Spinal cord (tissue), 10 donors: ENCODE data around the gene ANG. TPM values are rescaled to one million over a fixed set of nuclear protein-coding genes. Genes with fewer than 3 reads are reported as not detected.
"Not testable (repeated sequence)": the region's sequence is repeated elsewhere in the genome, so short reads cannot be mapped to it uniquely, and the experiment has no call there.

Source experiments
- DNase-seq, 6 donors: peaks; one replicate each; pipeline versions ENCODE4 v3.0.0 to v3.0.0-alpha.2; 2013 to 2015; ENCODE audit warnings: low spot score in 6 of 6, low read depth in 4 of 6
- H3K27ac ChIP-seq: one replicate; pipeline ENCODE4 v1.5.1; 2013; ENCODE audit warnings: low read depth, low read length, control low read depth
- H3K27me3 ChIP-seq: one replicate; pipeline ENCODE4 v1.6.1; 2013; ENCODE audit warnings: low read length; ENCODE audit not compliant: control insufficient read depth, insufficient read depth
- H3K36me3 ChIP-seq: one replicate; pipeline ENCODE4 v1.6.1; 2013; ENCODE audit warnings: low read length; ENCODE audit not compliant: control insufficient read depth, insufficient read depth
- H3K4me1 ChIP-seq: one replicate; pipeline ENCODE4 v1.6.1; 2013; ENCODE audit warnings: low read length; ENCODE audit not compliant: control insufficient read depth, insufficient read depth
- H3K4me3 ChIP-seq: one replicate; pipeline ENCODE4 v1.5.1; 2013; ENCODE audit warnings: low read depth, low read length, control low read depth
- H3K9me3 ChIP-seq: one replicate; pipeline ENCODE4 v1.6.1; 2013; ENCODE audit warnings: low read length; ENCODE audit not compliant: control insufficient read depth, insufficient read depth
- WGBS: methylation state at CpG from one replicate; pipeline ENCODE4 v1.1.5; 2013; ENCODE audit warnings: missing lambda C conversion rate; ENCODE audit not compliant: insufficient coverage; 5-methylcytosine and 5-hydroxymethylcytosine counted together
- long read RNA-seq, 4 donors: transcript quantifications; one replicate each; lab custom pipeline, GENCODE V29; 2026
- polyA plus RNA-seq, 2 donors: library from polyadenylated mRNA; unstranded; fragments of 120-200 nt; gene quantifications; one replicate each; pipeline ENCODE4 v1.2.1, GENCODE V29; 2013; ENCODE audit not compliant: insufficient read length in 2 of 2
- total RNA-seq, 2 donors: library from RNA; depleted of rRNA in 1 of 2; stranded (reverse); fragments of 120-200 nt in 1 of 2; fragments of >200 nt in 1 of 2; gene quantifications; one replicate each; pipeline versions ENCODE4 v1.2.3 to v1.2.4, GENCODE V29; 2013 to 2014
- donor health status: healthy.

The ANG gene
- 1 to 10 TPM; 2.6 to 6.0 TPM for total RNA-seq
- 1 to 10 TPM; 1.4 to 2.8 TPM for polyA plus RNA-seq
- long read RNA-seq, donor 1: 0 reads
- long read RNA-seq, donor 2, partial matches to known transcripts: 0 of 2 reads
- long read RNA-seq, donor 2, other reads (novel, unspliced or antisense): 0 of 2 reads
- long read RNA-seq, donor 3: 0 reads
- long read RNA-seq, donor 4, transcript ANG-201 (2 exons, 1,222 nt): major isoform, 9 of 9 reads
- long read RNA-seq, donor 4, partial matches to known transcripts: 0 of 9 reads
- long read RNA-seq, donor 4, other reads (novel, unspliced or antisense): 0 of 9 reads

DNA sequence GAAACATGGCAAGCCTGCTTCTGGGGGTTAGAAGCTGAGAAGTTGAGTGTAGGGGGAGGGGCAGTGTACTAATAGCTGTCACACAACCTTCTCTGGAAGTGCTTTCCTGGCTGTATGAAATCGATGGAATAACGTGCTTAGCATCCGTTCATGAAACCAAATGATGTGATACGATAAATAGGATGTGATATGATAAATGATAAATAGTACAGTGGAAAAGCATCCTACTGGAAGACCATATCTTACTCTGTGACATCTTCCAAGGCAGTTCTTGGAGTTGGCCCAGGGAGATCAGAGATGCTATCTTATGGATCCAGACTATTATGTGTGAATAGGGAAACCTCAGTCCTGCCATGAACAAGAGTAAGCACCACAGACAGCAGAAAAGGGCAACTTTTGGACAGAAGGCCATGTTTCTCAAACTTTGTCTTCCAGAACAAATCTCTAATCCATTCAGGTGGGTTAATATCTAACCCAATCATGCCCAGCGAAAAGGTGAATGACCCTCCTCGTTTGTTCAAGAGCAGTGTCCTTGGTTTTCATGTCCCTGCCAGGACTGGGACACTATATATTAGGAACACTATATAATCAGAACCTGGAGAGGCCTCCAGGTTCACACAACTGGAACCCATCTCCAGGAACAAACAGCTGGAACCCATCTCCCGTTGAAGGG is at the start of gene ANG:
Gene ANG (plus strand): TSS at position 598 of the 673 bp plus-strand sequence. CDS start 4,801 bp downstream, outside the sequence.
- Histone ChIP-seq H3K4me3 (no peak within 1 kb of the TSS), H3K9me3 (no peaks in the 10 kb centered on the region), H3K36me3 (no peaks in the 10 kb centered on the region), H3K4me1 (peaks cover 13% of the 10 kb centered on the region), H3K27me3 (no peaks in the 10 kb centered on the region), H3K27ac (no peak within 1 kb of the TSS)
- DNase-seq: no peak
- WGBS: 100% methylated on average over 3 of the region's 7 CpGs

DNA sequence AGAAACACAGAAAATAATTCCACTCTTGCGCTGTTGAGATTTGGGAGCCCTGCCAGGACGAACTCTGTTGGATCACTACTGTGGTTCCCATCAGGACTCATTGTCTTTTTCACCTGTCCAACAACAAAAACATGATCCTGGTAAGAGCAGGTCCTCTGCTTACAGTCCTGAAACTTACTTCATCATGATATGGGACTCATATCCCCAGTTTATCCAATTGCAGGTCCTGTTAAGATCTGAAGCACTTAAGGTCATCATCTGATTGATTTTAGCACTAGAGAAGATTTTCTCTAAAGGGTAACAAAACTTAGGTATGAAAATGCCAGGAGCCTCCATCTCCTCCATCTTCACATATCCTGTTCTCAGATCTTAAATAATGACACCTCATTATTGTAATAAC is 47.0 kb upstream of the ANG start, which contains the start of gene OR6S1:
Gene OR6S1 (minus strand): TSS at position 101 of the 400 bp plus-strand sequence. CDS start 0 bp downstream, at position 101.
- H3K4me1 ChIP-seq: no peaks in the 10 kb centered on the region
- H3K4me3 ChIP-seq: no peak within 1 kb of the TSS
- H3K9me3 ChIP-seq: no peaks in the 10 kb centered on the region
- no peak within 1 kb of the TSS for H3K27ac ChIP-seq
- H3K27me3 ChIP-seq: no peaks in the 10 kb centered on the region
- WGBS: 90% methylated on average over 2 of the region's 2 CpGs
- DNase-seq: no peak
- no peaks in the 10 kb centered on the region for H3K36me3 ChIP-seq

DNA sequence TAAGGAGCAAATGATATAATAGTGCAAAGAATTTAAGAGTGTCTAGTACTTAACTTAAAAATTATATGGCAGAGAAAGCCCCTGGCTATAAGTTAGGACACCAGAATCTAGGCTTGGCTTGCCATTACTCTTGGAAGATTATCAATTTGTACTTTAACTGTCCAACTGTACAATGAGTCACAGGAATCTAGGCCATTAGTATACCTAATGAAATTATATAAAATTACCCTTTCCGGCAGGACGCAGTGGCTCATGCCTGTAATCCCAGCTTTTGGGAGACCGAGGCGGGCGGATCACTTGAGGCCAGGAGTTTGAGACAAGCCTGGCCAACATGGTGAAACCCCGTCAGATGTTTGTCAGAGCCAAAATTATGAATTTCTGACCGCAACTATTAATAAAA is 46.4 kb upstream of the ANG start:
- 93% methylated on average over 4 of the region's 7 CpGs for WGBS
- Histone ChIP-seq H3K27ac (no peak overlapping the region), H3K4me3 (no peak overlapping the region), H3K27me3 (no peaks in the 10 kb centered on the region), H3K9me3 (no peaks in the 10 kb centered on the region), H3K4me1 (no peaks in the 10 kb centered on the region), H3K36me3 (no peaks in the 10 kb centered on the region)
- DNase-seq: no peak

DNA sequence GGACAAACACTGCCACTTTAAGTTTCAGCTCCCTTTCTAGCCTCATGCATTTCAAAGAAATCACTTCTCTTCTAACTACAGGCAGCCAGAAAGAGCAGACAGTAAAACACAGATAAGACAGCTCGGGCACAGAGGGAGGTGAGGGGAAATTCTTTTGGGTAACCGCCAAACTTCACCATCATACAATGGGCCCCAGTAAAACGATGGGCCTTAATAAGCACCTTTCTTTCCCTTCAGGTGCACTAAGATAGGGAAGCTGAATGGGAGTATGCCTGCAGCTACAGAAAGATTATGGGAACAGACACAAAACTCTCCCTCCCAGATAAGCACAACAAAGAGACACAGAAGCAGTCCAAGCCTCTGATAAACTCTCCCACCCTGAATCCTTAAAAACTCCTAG is 45.8 kb upstream of the ANG start:
- H3K9me3 ChIP-seq, H3K4me1 ChIP-seq, H3K27ac ChIP-seq, H3K4me3 ChIP-seq, DNase-seq, H3K36me3 ChIP-seq, H3K27me3 ChIP-seq: not testable (repeated sequence)
- 17% methylated on average over 1 of the region's 3 CpGs for WGBS

DNA sequence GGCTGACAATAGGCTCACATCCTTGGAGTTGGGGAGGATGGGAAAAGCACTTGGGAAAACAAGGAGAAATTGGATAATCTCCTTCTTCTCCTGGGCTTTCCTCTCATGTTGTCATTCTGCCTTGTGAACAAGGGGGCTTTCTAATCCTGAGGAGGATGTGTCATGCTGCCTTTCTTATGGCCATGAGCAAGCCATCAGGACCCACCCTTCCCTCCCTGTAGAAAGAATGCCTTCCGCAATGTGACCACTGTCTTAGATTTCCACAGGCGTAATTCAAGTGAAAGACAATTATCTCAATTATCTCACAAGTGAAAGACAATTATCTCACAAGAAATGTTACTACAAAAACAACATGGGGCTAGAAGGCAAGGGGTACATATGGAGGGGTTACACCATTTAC is 44.0 kb upstream of the ANG start:
- Histone ChIP-seq H3K27ac (no peak overlapping the region), H3K4me1 (no peaks in the 10 kb centered on the region), H3K36me3 (no peaks in the 10 kb centered on the region), H3K27me3 (no peaks in the 10 kb centered on the region), H3K4me3 (no peak overlapping the region), H3K9me3 (no peaks in the 10 kb centered on the region)
- DNase-seq: no peak
- WGBS: 86% methylated on average over 1 of the region's 2 CpGs

DNA sequence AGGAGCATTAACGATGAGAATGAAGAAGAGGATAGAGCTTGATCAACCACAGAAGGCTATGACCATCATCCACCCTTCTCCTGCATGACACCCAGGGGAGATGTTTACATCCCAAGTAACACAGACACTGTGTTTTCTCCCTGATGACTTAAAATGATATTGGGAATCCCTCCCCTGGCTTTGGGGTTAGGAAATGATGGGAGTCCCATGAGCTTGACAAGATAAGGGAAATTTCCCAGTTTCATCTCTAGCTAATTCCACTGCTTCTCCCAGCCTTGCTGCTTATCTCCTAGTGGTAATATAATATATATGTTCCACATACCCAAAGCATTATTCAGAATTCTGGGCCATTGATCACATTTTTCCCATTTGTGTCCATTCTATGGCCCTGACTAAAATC is 43.1 kb upstream of the ANG start:
- H3K4me3 ChIP-seq: no peak overlapping the region
- H3K36me3 ChIP-seq: no peaks in the 10 kb centered on the region
- no peak for DNase-seq
- no peaks in the 10 kb centered on the region for H3K27me3 ChIP-seq
- no CpG with 5 or more reads among the region's 1 CpG for WGBS
- H3K4me1 ChIP-seq: no peaks in the 10 kb centered on the region
- no peaks in the 10 kb centered on the region for H3K9me3 ChIP-seq
- H3K27ac ChIP-seq: no peak overlapping the region

DNA sequence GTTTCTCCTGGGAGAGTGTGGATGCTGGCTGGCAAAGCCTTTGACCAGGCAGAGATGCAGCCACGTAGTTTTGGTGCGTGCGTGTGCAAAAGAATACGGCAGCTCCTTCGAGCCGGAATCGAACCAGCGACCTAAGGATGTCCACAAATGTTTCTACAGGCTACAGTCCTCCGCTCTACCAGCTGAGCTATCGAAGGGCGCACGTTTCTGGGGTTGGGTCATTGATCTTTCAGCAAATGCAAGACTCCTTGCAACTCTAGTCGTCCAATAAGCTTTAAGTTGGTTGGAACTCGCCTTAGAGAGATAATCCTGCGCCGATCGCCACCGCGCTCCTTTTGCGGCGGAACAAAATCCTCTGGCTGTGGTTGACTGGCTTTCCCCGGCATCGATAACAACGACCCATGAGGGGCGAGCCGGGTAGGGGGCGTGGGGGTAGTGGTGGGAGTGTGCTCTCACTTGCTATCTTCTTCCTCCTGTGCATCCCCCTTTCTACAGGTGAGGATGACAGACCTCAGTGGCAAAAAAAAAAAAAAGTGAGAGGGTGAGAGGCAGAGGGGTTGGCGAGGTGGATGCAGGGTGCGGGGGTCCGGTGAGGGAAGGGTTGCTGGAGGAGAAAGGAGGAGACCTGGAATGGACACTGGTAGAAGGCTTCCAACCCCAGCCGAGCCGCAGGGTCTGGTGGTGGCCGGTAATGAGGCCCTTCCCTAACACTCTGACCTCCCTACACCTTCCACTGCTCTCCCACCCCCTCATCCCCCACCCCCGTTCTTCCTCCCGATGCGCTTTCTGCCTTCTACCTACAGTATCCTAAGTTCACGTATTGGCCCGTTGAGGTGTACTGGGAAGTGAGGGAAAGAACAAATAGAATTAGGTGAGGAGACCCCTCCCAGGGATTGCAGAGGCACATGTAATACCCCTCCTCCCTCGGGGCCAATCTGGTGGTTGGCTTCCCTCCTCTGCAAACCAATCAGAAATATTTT is 35.3 kb upstream of the ANG start:
- Histone ChIP-seq H3K27ac (no peak overlapping the region), H3K9me3 (no peaks in the 10 kb centered on the region), H3K4me1 (peaks cover 8% of the 10 kb centered on the region), H3K4me3 (no peak overlapping the region), H3K36me3 (no peaks in the 10 kb centered on the region), H3K27me3 (peaks cover 51% of the 10 kb centered on the region)
- DNase-seq: peak in 2 of 6 donors; percentile 55 to 69
- 3% methylated on average over 21 of the region's 39 CpGs for WGBS

DNA sequence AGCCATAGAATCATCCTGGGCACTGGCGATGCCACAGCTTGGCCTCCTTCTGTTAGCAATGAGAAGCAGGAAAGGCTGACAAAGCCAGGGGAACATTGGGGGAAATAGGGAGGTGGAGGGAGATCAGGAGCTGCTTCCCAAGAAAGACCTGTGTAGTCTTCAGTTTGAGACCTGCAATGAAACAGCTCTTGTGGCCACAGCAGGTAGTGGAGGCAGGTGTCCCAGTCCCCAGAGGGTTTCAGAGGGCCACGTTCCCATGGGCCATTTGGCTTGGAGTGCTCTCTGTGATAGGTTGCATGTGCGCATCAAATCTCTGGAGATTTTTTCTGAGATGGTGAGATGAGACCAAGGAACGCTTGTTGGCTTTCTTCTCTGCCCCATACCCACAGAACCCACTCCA is 32.7 kb upstream of the ANG start:
- Histone ChIP-seq H3K27me3 (peaks cover 67% of the 10 kb centered on the region), H3K4me1 (peaks cover 8% of the 10 kb centered on the region), H3K9me3 (no peaks in the 10 kb centered on the region), H3K4me3 (no peak overlapping the region), H3K36me3 (no peaks in the 10 kb centered on the region), H3K27ac (no peak overlapping the region)
- WGBS: 74% methylated on average over 2 of the region's 4 CpGs
- DNase-seq: no peak

DNA sequence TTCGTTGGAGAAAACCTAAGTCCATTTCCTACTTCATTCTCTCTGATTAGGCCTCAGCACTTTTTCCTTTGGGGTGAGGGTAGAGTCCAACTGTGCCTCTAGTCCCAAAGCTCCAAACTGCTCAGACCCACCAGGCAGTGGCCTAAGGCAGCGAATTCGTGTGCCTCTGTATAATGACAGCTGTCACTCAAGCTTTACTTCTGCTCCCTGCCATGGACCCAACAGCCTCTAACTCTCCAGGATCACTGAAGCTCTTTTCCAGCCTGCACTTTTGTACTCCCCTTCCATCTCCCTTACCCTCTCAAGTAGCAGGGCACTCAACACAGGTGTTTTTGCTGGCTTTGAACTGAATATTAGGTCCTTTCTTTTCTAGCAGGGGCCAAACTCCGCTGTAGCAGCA is 32.3 kb upstream of the ANG start:
- 80% methylated on average over 3 of the region's 4 CpGs for WGBS
- Histone ChIP-seq H3K27ac (no peak overlapping the region), H3K9me3 (no peaks in the 10 kb centered on the region)

More for the DNA sequence above, 32.3 kb upstream of the ANG start:
- H3K36me3 ChIP-seq: no peaks in the 10 kb centered on the region
- H3K27me3 ChIP-seq: peaks cover 69% of the 10 kb centered on the region
- H3K4me1 ChIP-seq: peaks cover 8% of the 10 kb centered on the region
- H3K4me3 ChIP-seq: no peak overlapping the region
- no peak for DNase-seq
